Measurements from ENCODE around the gene BAD. TPM values are rescaled to one million over a fixed set of nuclear protein-coding genes. Genes with fewer than 3 reads are reported as not detected.

The BAD gene
- total RNA-seq, 1 experiment from 2014 or later, result 67.4 TPM

- intact Hi-C loops (cut with micrococcal nuclease), result no loop called here
- TF ChIP-seq CTCF (IDR thresholded peaks at IDR 0.05; ENCODE audit: unreplicated experiment), result no peak
- no peaks in the 10 kb centered on the region for H3K9me3 Mint-ChIP-seq (ENCODE audit: unreplicated experiment)
- no TSS peak for BruUV-seq (replicated peaks)
- no peak overlapping the region for H3K27ac Mint-ChIP-seq (ENCODE audit: low read depth, unreplicated experiment)
- H3K36me3 Mint-ChIP-seq (ENCODE audit: insufficient read depth, unreplicated experiment), result peaks cover 54% of the 10 kb centered on the region
- no peaks in the 10 kb centered on the region for H3K27me3 Mint-ChIP-seq (ENCODE audit: insufficient read depth, unreplicated experiment)
- POLR2A ChIA-PET, result interaction anchor here (0.6 to 8.2 kb wide), 7 partner anchors 12 to 249 kb away, joined by 3 to 125 read pairs (median 4); partner anchors contain the start of gene PRDX5
- no peak overlapping the region for H3K4me3 Mint-ChIP-seq (ENCODE audit: unreplicated experiment)
- H3K4me1 Mint-ChIP-seq (ENCODE audit: insufficient read depth, unreplicated experiment), result peaks cover 10% of the 10 kb centered on the region
- no peak for DNase-seq (ENCODE audit: unreplicated experiment)
- CTCF ChIA-PET, result interaction anchor here (0.8 to 9.9 kb wide), 4 partner anchors 10 to 31 kb away, joined by 3 to 96 read pairs (median 8); partner anchors contain the start of genes CATSPERZ and PLCB3
Observed at GRCh38 chr11:64281957-64282770, 2.3 kb downstream of the BAD start.

GRCh38 chr11:64278576-64279190 is 5.8 kb downstream of the BAD start:
- no peaks in the 10 kb centered on the region for H3K9me3 Mint-ChIP-seq (ENCODE audit: unreplicated experiment)
- H3K27me3 Mint-ChIP-seq (ENCODE audit: insufficient read depth, unreplicated experiment), result no peaks in the 10 kb centered on the region
- H3K36me3 Mint-ChIP-seq (ENCODE audit: insufficient read depth, unreplicated experiment), result peaks cover 55% of the 10 kb centered on the region
- CTCF ChIA-PET, result interaction anchor here (1.3 to 4.5 kb wide), 3 partner anchors 24 to 77 kb away, joined by 3 to 37 read pairs (median 23); partner anchors contain the start of gene CATSPERZ
- H3K4me3 Mint-ChIP-seq (ENCODE audit: unreplicated experiment), result no peak overlapping the region
- DNase-seq (ENCODE audit: unreplicated experiment), result no peak
- POLR2A ChIA-PET, result interaction anchor here (1.0 to 8.2 kb wide), 2 partner anchors 8 to 24 kb away, joined by 4 to 125 read pairs; no protein-coding TSS in a partner anchor
- BruUV-seq (replicated peaks), result no TSS peak
- intact Hi-C loops (cut with micrococcal nuclease), result no loop called here
- no peak for TF ChIP-seq CTCF (IDR thresholded peaks at IDR 0.05; ENCODE audit: unreplicated experiment)
- no peak overlapping the region for H3K27ac Mint-ChIP-seq (ENCODE audit: low read depth, unreplicated experiment)
- peaks cover 4% of the 10 kb centered on the region for H3K4me1 Mint-ChIP-seq (ENCODE audit: insufficient read depth, unreplicated experiment)

- TF ChIP-seq CTCF (IDR thresholded peaks at IDR 0.05; ENCODE audit: unreplicated experiment), result no peak
- no peaks in the 10 kb centered on the region for H3K9me3 Mint-ChIP-seq (ENCODE audit: unreplicated experiment)
- ChIA-PET CTCF (interaction anchor here (0.6 to 4.5 kb wide), 6 partner anchors 26 to 676 kb away, joined by 3 to 37 read pairs (median 5); partner anchors contain the start of gene CATSPERZ), POLR2A (interaction anchor here (0.6 to 3.0 kb wide), 21 partner anchors 9 to 591 kb away, joined by 3 to 24 read pairs (median 5); partner anchors contain the start of genes ESRRA, GPR137, NUDT22 and PLCB3)
- peak overlapping the region; percentile 14 for H3K4me3 Mint-ChIP-seq (ENCODE audit: unreplicated experiment)
- peak; percentile 90 for DNase-seq (ENCODE audit: unreplicated experiment)
- BruUV-seq (replicated peaks), result no TSS peak
- H3K27me3 Mint-ChIP-seq (ENCODE audit: insufficient read depth, unreplicated experiment), result no peaks in the 10 kb centered on the region
- peak overlapping the region; percentile 79 for H3K27ac Mint-ChIP-seq (ENCODE audit: low read depth, unreplicated experiment)
- H3K36me3 Mint-ChIP-seq (ENCODE audit: insufficient read depth, unreplicated experiment), result peaks cover 49% of the 10 kb centered on the region
- H3K4me1 Mint-ChIP-seq (ENCODE audit: insufficient read depth, unreplicated experiment), result peaks cover 4% of the 10 kb centered on the region
- intact Hi-C loops (cut with micrococcal nuclease), result no loop called here
Observed at GRCh38 chr11:64276653-64277431, 7.6 kb downstream of the BAD start.
